Vagina (tissue), 2 donors: ENCODE data around the gene ZNF205. TPM values are rescaled to one million over a fixed set of nuclear protein-coding genes. Genes with fewer than 3 reads are reported as not detected.

Source experiments
- DNase-seq, 2 donors: peaks; one replicate each; pipeline ENCODE4 v3.0.0-alpha.2; 2017; ENCODE audit errors: extremely low spot score in 2 of 2
- H3K27ac ChIP-seq: fragments of 200-600 bp; sonication (generic); one replicate; pipeline ENCODE4 v1.5.1; 2019
- H3K27me3 ChIP-seq: fragments of 200-600 bp; sonication (generic); one replicate; pipeline ENCODE4 v1.5.1; 2019
- H3K36me3 ChIP-seq, 2 donors: fragments of 200-600 bp; sonication (generic); one replicate each; pipeline ENCODE4 v1.5.1; 2017 to 2019
- H3K4me1 ChIP-seq: fragments of 200-600 bp; sonication (generic); one replicate; pipeline ENCODE4 v1.5.1; 2019
- H3K4me3 ChIP-seq, 2 donors: fragments of 200-600 bp; sonication (generic); 1 replicate in 1 of 2; 2 replicates in 1 of 2; pipeline ENCODE4 v1.5.1; 2016 to 2019
- H3K9me3 ChIP-seq: fragments of 200-600 bp; sonication (generic); one replicate; pipeline ENCODE4 v1.5.1; 2019
- CTCF ChIP-seq, 3 experiments: fragments of 450-650 bp in 2 of 3; fragments of 200-600 bp in 1 of 3; sonication (generic) in 1 of 3; IDR thresholded peaks; one replicate each; pipeline ENCODE4 v1.5.1; 2017 to 2019; ENCODE audit warnings: antibody characterized with exemption in 3 of 3, mild to moderate bottlenecking in 2 of 3, moderate library complexity in 2 of 3
- POLR2A ChIP-seq, 2 donors: fragments of 450-650 bp; IDR thresholded peaks; one replicate each; pipeline ENCODE4 v1.6.1; 2017; ENCODE audit warnings: antibody characterized with exemption in 2 of 2, mild to moderate bottlenecking in 2 of 2, moderate library complexity in 2 of 2
- POLR2AphosphoS5 ChIP-seq, 2 donors: sonication (generic); formaldehyde crosslinking; IDR thresholded peaks; one replicate each; pipeline ENCODE4 v1.9.0; 2017; ENCODE audit warnings: antibody characterized with exemption in 2 of 2, mild to moderate bottlenecking in 2 of 2, low read depth in 1 of 2; ENCODE audit not compliant: insufficient read depth in 1 of 2
- intact Hi-C: fragments of 100-400 bp; cut with DNase I; formaldehyde crosslinking; loops from one replicate; pipeline ENCODE4 v1.15.1; 2023
- total RNA-seq: library from RNA; depleted of rRNA; stranded (reverse); fragments of >200 nt; gene quantifications from one replicate; pipeline ENCODE4 v1.2.3, GENCODE V29; 2016

ZNF205 gene
- total RNA-seq, 1 donor from 2014 or later = 14.2 TPM

DNA sequence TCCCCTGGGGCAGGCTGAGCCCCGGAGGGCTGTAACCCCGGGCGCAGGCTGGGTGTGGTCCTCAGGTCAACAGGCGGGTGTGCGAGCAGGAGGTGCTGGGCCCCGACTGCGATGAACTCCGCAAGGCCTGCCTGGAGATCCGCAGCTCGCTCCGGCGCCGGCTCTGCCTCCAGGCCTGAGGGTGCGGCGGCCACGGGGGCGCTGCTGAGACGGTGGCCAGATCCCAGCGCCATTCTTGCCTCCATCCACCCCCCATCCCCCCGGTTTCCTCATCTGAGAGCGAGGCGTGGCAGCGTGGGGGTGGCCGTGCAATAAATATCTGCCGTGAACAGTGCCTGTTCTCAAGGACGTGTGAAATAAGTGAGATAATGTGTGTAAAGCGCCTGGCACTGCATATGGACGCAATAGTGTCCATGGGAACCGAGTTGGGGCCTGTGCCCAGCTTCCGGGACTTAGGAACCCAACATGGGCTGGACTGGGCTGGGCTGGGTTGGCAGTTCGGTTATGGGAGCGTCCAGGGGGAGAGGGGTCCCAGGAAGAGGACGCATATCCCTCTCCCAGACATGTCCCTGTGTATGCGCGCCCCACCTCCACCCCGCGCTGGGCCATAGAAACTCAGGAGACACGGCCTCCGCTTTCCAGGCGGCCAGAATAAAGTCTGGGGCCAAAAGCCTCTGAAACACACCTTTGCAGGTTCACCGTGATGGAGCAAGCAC lies 37.4 kb downstream of the ZNF205 start:
- no peak for DNase-seq
- H3K4me1 ChIP-seq = peaks cover 28% of the 10 kb centered on the region
- intact Hi-C loops = no loop called here
- H3K4me3 ChIP-seq = peak overlapping the region; percentile 76
- H3K9me3 ChIP-seq = no peaks in the 10 kb centered on the region
- no peaks in the 10 kb centered on the region for H3K36me3 ChIP-seq
- peak overlapping the region; percentile 87 for H3K27ac ChIP-seq
- H3K27me3 ChIP-seq = no peaks in the 10 kb centered on the region
- no peak for TF ChIP-seq POLR2A (IDR thresholded peaks at IDR 0.05)
- TF ChIP-seq CTCF (IDR thresholded peaks at IDR 0.05) = no peak
- TF ChIP-seq POLR2AphosphoS5 (IDR thresholded peaks at IDR 0.05; ENCODE audit: insufficient read depth in 1 of 2, low read depth in 1 of 2) = no peak

GRCh38 chr16:3150346-3151218 lies 38.2 kb downstream of the ZNF205 start:
- TF ChIP-seq POLR2AphosphoS5 (IDR thresholded peaks at IDR 0.05; ENCODE audit: insufficient read depth in 1 of 2, low read depth in 1 of 2) = peak; percentile 73 to 99
- no peak for TF ChIP-seq CTCF (IDR thresholded peaks at IDR 0.05)
- peak in 1 of 2 donors; percentile 10 for TF ChIP-seq POLR2A (IDR thresholded peaks at IDR 0.05)
- Histone ChIP-seq H3K4me1 (peaks cover 28% of the 10 kb centered on the region), H3K27ac (peak overlapping the region; percentile 87), H3K27me3 (no peaks in the 10 kb centered on the region), H3K9me3 (no peaks in the 10 kb centered on the region), H3K36me3 (no peaks in the 10 kb centered on the region), H3K4me3 (peak overlapping the region; percentile 76)
- DNase-seq = peak in 1 of 2 donors; percentile 99
- intact Hi-C loops = no loop called here

- no peaks in the 10 kb centered on the region for H3K36me3 ChIP-seq
- TF ChIP-seq POLR2AphosphoS5 (IDR thresholded peaks at IDR 0.05; ENCODE audit: insufficient read depth in 1 of 2, low read depth in 1 of 2) (no peak), POLR2A (IDR thresholded peaks at IDR 0.05) (no peak), CTCF (IDR thresholded peaks at IDR 0.05) (no peak)
- intact Hi-C loops = no loop called here
- no peaks in the 10 kb centered on the region for H3K27me3 ChIP-seq
- no peaks in the 10 kb centered on the region for H3K9me3 ChIP-seq
- peak overlapping the region; percentile 43 to 76 for H3K4me3 ChIP-seq
- H3K4me1 ChIP-seq = peaks cover 28% of the 10 kb centered on the region
- H3K27ac ChIP-seq = peak overlapping the region; percentile 75
- DNase-seq = no peak
These were observed 39.6 kb downstream of the ZNF205 start for GRCh38 chr16:3152027-3152276.

GRCh38 chr16:3152277-3152990 lies 40.0 kb downstream of the ZNF205 start:
- no peaks in the 10 kb centered on the region for H3K9me3 ChIP-seq
- peak overlapping the region; percentile 43 to 76 for H3K4me3 ChIP-seq
- no peaks in the 10 kb centered on the region for H3K27me3 ChIP-seq
- no peaks in the 10 kb centered on the region for H3K36me3 ChIP-seq
- no peak for TF ChIP-seq POLR2A (IDR thresholded peaks at IDR 0.05)
- peak; percentile 60 to 69 for TF ChIP-seq POLR2AphosphoS5 (IDR thresholded peaks at IDR 0.05; ENCODE audit: insufficient read depth in 1 of 2, low read depth in 1 of 2)
- TF ChIP-seq CTCF (IDR thresholded peaks at IDR 0.05) = peak in 2 of 3 experiments; percentile 5 to 21
- peak in 1 of 2 donors; percentile 97 for DNase-seq
- H3K4me1 ChIP-seq = peaks cover 29% of the 10 kb centered on the region
- intact Hi-C loops = no loop called here
- H3K27ac ChIP-seq = peak overlapping the region; percentile 75
